Stimulated activated naive CD4-positive, alpha-beta T cell treated with Interleukin-2 at 50 U/mL for 16 hours (primary cell): Measurements from ENCODE around the gene C5.

Experiments used
- DNase-seq: peaks from one replicate; lab custom pipeline; 2025; lab: John Stamatoyannopoulos, UW

The C5 gene

GRCh38 chr9:120910643-120911042 lies 139.4 kb downstream of the C5 start:
- no peak for DNase-seq

- DNase-seq, result peak; percentile 47
Measured at GRCh38 chr9:120909904-120910303, 140.2 kb downstream of the C5 start.

DNA sequence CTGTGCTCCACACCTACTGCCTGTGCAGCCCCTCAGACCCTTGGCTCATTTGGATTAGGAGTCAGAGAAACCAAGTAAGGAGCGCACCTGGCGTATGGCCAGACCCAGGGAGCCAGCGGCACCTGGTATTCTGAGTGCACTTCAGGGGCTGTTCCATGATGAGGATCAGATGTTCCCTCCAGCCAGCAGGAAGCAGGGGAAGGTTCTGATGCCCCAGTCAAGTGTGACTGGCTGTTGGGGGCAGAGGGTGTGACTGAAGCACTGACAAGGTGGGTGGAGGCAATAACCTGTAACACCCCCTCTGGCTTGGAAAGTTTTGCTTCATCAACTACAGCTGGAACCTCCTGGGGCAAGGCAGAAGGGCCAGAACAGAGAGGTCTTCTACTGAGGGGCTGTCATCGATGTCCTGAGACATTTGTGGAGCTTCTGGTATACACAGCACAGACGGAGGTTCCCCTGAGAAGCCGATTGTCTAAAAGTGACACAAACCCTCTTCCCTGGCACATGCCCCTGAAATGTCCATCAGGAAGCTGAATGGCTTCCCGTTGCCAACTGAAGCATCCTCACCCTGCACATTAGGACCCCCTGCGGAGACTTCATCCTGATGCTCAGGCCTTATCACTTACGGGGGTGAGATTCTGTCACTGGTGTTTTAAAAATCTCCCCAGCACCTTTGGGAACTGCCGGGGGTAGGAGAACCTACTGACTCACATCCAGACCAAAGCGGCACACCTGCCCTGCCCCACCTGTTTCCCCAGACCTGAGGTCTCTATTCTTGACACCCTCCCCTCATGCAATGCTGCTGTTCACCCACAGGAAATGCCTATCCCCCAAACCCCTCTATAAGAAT lies 144.5 kb downstream of the C5 start:
- no peak for DNase-seq

- DNase-seq, result no peak
Measured at GRCh38 chr9:120904978-120905301, 145.1 kb downstream of the C5 start.

DNA sequence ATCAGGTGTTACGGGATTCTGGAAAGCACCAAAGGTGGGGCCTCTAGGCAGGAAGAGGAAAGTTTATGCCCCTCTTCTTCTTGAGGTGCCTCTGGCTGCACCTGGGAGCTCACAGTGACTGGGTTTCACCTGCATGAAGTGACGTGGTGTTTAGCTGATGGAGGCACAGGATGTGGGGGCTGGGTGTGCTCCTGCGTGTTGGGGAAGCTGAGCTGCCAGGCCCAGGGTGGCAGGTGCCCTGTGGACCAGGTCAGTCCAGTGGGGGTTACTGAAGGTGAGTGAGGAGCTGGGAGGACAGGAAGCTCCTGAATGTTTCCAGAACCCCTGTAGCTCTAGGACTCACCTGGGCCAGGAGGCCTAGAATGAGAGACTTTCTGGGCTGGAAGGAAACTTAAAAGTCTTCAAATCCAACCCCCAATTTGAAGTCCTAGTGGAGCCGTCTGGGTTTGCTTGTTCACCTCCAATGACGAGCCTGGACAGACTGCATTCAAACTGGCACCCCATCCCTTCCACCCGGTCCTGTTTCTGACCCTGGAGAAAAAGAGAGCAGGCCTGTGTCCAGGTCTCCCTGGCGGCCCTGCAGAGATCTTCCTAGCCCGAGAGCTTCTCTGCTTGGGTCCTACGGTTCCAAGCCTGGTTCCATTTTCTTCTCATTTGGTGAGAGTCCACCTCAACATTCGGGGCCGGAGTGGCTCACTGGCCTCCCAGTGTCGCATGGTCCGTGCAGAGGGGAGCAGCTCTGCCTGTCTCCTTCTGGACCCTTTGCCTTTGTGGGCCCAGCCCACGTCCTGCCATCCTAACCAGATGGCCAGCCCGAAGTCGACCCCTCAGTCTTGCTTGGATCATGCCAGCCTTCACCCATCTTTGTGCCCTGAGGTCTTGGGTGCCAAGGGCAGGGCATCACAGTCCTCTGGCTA lies 145.8 kb downstream of the C5 start:
- peak; percentile 20 for DNase-seq

- no peak for DNase-seq
Measured at GRCh38 chr9:120902569-120903535, 147.2 kb downstream of the C5 start.
